HEK293 (cell line): ENCODE measurements around the gene TMEM127.

Source experiments
- CTCF ChIA-PET: fragments of 350-600 bp; formaldehyde crosslinking; extraction: SDS; loops from one replicate; lab custom pipeline; 2021; ENCODE audit warnings: antibody characterized with exemption; lab: Yijun Ruan, JAX
- POLR2A ChIA-PET: fragments of 300-600 bp; formaldehyde crosslinking; extraction: SDS; loops from one replicate; lab custom pipeline; 2020; ENCODE audit warnings: antibody characterized with exemption, inconsistent platforms; lab: Yijun Ruan, JAX
- H3K27ac ChIP-seq: fragments of 200-500 bp; sonication (Bioruptor generic); 2 replicates; pipeline ENCODE4 v1.5.1; 2014; ENCODE audit warnings: low read depth, low read length, control low read depth, inconsistent platforms; ENCODE audit errors: extremely low read depth
- H3K36me3 ChIP-seq, 2 experiments: fragments of 200-500 bp in 1 of 2; sonication (Bioruptor generic) in 1 of 2; 1 replicate in 1 of 2; 2 replicates in 1 of 2; pipeline ENCODE4 v1.5.1; 2014 to 2017; ENCODE audit warnings: inconsistent platforms in 2 of 2, low read length in 2 of 2; ENCODE audit not compliant: control insufficient read depth in 2 of 2, insufficient read depth in 1 of 2
- H3K4me1 ChIP-seq: fragments of 200-500 bp; sonication (Bioruptor generic); 2 replicates; pipeline ENCODE4 v1.5.1; 2014; ENCODE audit warnings: mild to moderate bottlenecking, low read length, inconsistent platforms; ENCODE audit not compliant: control insufficient read depth, insufficient read depth
- H3K4me3 ChIP-seq: 2 replicates; pipeline ENCODE4 v1.5.1; 2011; ENCODE audit warnings: low read depth, mild to moderate bottlenecking, control low read depth, low read length, moderate library complexity
- H3K9me3 ChIP-seq: fragments of 200-500 bp; sonication (Bioruptor generic); 2 replicates; pipeline ENCODE4 v1.5.1; 2014; ENCODE audit warnings: low read depth, low read length, inconsistent platforms; ENCODE audit not compliant: control insufficient read depth, insufficient read depth
- EGR2 ChIP-seq: fragments of 450-650 bp; formaldehyde crosslinking; IDR thresholded peaks from 2 replicates; pipeline ENCODE4 v1.5.1; 2016; ENCODE audit warnings: low read depth, missing biosample characterization, missing genetic modification characterization
- ELK4 ChIP-seq: IDR thresholded peaks from 2 replicates; pipeline ENCODE4 v1.6.1; 2011; ENCODE audit warnings: mild to moderate bottlenecking, low read depth, low read length, borderline replicate concordance
- KLF16 ChIP-seq: fragments of 450-650 bp; formaldehyde crosslinking; IDR thresholded peaks from 2 replicates; pipeline ENCODE4 v1.5.1; 2017; ENCODE audit warnings: missing biosample characterization, missing genetic modification characterization
- PATZ1 ChIP-seq: fragments of 450-650 bp; formaldehyde crosslinking; IDR thresholded peaks from 2 replicates; pipeline ENCODE4 v1.5.1; 2016; ENCODE audit warnings: missing biosample characterization, missing genetic modification characterization
- ZBTB20 ChIP-seq: fragments of 450-650 bp; formaldehyde crosslinking; IDR thresholded peaks from 2 replicates; pipeline ENCODE4 v1.5.1; 2016; ENCODE audit warnings: missing biosample characterization, missing genetic modification characterization
- ZBTB7A ChIP-seq: fragments of 450-650 bp; formaldehyde crosslinking; IDR thresholded peaks from 2 replicates; pipeline ENCODE4 v1.5.1; 2016; ENCODE audit warnings: low read depth, missing biosample characterization, missing genetic modification characterization
- ZEB2 ChIP-seq: fragments of 450-650 bp; formaldehyde crosslinking; IDR thresholded peaks from 2 replicates; pipeline ENCODE4 v1.5.1; 2016; ENCODE audit warnings: missing biosample characterization, missing genetic modification characterization
- ZNF19 ChIP-seq: fragments of 450-650 bp; formaldehyde crosslinking; IDR thresholded peaks from 2 replicates; pipeline ENCODE4; 2016; ENCODE audit warnings: missing biosample characterization, missing genetic modification characterization, low read depth
- ZNF223 ChIP-seq: fragments of 450-650 bp; formaldehyde crosslinking; IDR thresholded peaks from 2 replicates; pipeline ENCODE4 v1.5.1; 2016; ENCODE audit warnings: missing biosample characterization, missing genetic modification characterization
- ZNF23 ChIP-seq: fragments of 450-650 bp; formaldehyde crosslinking; IDR thresholded peaks from 2 replicates; pipeline ENCODE4 v1.5.1; 2016; ENCODE audit warnings: missing biosample characterization, missing genetic modification characterization, borderline replicate concordance
- ZNF239 ChIP-seq: fragments of 450-650 bp; formaldehyde crosslinking; IDR thresholded peaks from 2 replicates; pipeline ENCODE4 v1.5.1; 2016; ENCODE audit warnings: missing biosample characterization, missing genetic modification characterization
- ZNF341 ChIP-seq: fragments of 450-650 bp; formaldehyde crosslinking; IDR thresholded peaks from 2 replicates; pipeline ENCODE4; 2016; ENCODE audit warnings: low read depth, missing biosample characterization, missing genetic modification characterization
- ZNF350 ChIP-seq: fragments of 450-650 bp; formaldehyde crosslinking; IDR thresholded peaks from 2 replicates; pipeline ENCODE4 v1.5.0; 2017; ENCODE audit warnings: missing biosample characterization, mild to moderate bottlenecking, missing genetic modification characterization
- ZNF549 ChIP-seq: fragments of 450-650 bp; IDR thresholded peaks from 2 replicates; pipeline ENCODE4 v1.5.1; 2018; ENCODE audit warnings: missing biosample characterization, missing genetic modification characterization, mild to moderate bottlenecking, inconsistent platforms, moderate library complexity
- ZNF580 ChIP-seq: fragments of 450-650 bp; formaldehyde crosslinking; IDR thresholded peaks from 2 replicates; pipeline ENCODE4 v1.5.1; 2016; ENCODE audit warnings: missing biosample characterization, missing genetic modification characterization
- ZNF639 ChIP-seq: fragments of 450-650 bp; formaldehyde crosslinking; IDR thresholded peaks from 2 replicates; pipeline ENCODE4 v1.5.1; 2016; ENCODE audit warnings: missing biosample characterization, missing genetic modification characterization
- ZNF670 ChIP-seq: fragments of 450-650 bp; formaldehyde crosslinking; IDR thresholded peaks from 2 replicates; pipeline ENCODE4 v1.5.1; 2016; ENCODE audit warnings: missing biosample characterization, missing genetic modification characterization, low read depth
- ZNF692 ChIP-seq: fragments of 450-650 bp; formaldehyde crosslinking; IDR thresholded peaks from 2 replicates; pipeline ENCODE4 v1.5.1; 2016; ENCODE audit warnings: missing biosample characterization, missing genetic modification characterization
- TF ChIP-seq, protein P1 (sequence below): fragments of 450-650 bp; formaldehyde crosslinking; IDR thresholded peaks from 2 replicates; pipeline ENCODE4 v1.5.1; 2016; ENCODE audit warnings: missing biosample characterization, missing genetic modification characterization
- TF ChIP-seq, protein P2 (sequence below): fragments of 450-650 bp; formaldehyde crosslinking; IDR thresholded peaks from 2 replicates; pipeline ENCODE4 v1.5.1; 2016; ENCODE audit warnings: missing biosample characterization, missing genetic modification characterization
- TF ChIP-seq, protein P3 (sequence below): fragments of 450-650 bp; formaldehyde crosslinking; IDR thresholded peaks from 2 replicates; pipeline ENCODE4 v1.5.1; 2017; ENCODE audit warnings: missing biosample characterization, mild to moderate bottlenecking, missing genetic modification characterization, moderate library complexity

Gene TMEM127

GRCh38 chr2:96214554-96214953, 51.2 kb downstream of the TMEM127 start:
- Histone ChIP-seq H3K4me3 (no peak overlapping the region), H3K27ac (no peak overlapping the region), H3K9me3 (no peaks in the 10 kb centered on the region), H3K36me3 (no peaks in the 10 kb centered on the region), H3K4me1 (no peaks in the 10 kb centered on the region)
- TF ChIP-seq KLF16 (tag by site-specific recombination) (no peak), ZEB2 (no peak), ZNF19 (no peak), ZNF223 (tag by site-specific recombination) (no peak), ZNF670 (no peak), ZNF239 (tag by site-specific recombination) (no peak)
- CTCF ChIA-PET = interaction anchor here (1.2 kb wide), 1 partner anchor 45 kb away, joined by 3 read pairs; no protein-coding TSS in a partner anchor
- POLR2A ChIA-PET = no interaction called here

- POLR2A ChIA-PET = interaction anchor here (0.7 kb wide), 1 partner anchor 13 kb away, joined by 3 read pairs; no protein-coding TSS in a partner anchor
- Histone ChIP-seq H3K36me3 (no peaks in the 10 kb centered on the region), H3K27ac (no peak overlapping the region), H3K9me3 (no peaks in the 10 kb centered on the region), H3K4me3 (no peak overlapping the region), H3K4me1 (no peaks in the 10 kb centered on the region)
- TF ChIP-seq ZNF580 (no peak), ZBTB20 (tag by site-specific recombination) (no peak), ELK4 (no peak), ZBTB7A (tag by site-specific recombination) (no peak), ZNF350 (tag by site-specific recombination) (no peak), ZNF341 (no peak)
- TF ChIP-seq, protein P1, sequence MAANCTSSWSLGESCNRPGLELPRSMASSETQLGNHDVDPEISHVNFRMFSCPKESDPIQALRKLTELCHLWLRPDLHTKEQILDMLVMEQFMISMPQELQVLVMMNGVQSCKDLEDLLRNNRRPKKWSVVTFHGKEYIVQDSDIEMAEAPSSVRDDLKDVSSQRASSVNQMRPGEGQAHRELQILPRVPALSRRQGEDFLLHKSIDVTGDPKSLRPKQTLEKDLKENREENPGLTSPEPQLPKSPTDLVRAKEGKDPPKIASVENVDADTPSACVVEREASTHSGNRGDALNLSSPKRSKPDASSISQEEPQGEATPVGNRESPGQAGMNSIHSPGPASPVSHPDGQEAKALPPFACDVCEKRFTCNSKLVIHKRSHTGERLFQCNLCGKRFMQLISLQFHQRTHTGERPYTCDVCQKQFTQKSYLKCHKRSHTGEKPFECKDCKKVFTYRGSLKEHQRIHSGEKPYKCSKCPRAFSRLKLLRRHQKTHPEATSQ (tag by site-specific recombination) = no peak
- TF ChIP-seq, protein P2, sequence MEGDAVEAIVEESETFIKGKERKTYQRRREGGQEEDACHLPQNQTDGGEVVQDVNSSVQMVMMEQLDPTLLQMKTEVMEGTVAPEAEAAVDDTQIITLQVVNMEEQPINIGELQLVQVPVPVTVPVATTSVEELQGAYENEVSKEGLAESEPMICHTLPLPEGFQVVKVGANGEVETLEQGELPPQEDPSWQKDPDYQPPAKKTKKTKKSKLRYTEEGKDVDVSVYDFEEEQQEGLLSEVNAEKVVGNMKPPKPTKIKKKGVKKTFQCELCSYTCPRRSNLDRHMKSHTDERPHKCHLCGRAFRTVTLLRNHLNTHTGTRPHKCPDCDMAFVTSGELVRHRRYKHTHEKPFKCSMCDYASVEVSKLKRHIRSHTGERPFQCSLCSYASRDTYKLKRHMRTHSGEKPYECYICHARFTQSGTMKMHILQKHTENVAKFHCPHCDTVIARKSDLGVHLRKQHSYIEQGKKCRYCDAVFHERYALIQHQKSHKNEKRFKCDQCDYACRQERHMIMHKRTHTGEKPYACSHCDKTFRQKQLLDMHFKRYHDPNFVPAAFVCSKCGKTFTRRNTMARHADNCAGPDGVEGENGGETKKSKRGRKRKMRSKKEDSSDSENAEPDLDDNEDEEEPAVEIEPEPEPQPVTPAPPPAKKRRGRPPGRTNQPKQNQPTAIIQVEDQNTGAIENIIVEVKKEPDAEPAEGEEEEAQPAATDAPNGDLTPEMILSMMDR (tag by site-specific recombination) = no peak
- CTCF ChIA-PET = interaction anchor here (0.8 to 1.2 kb wide), 2 partner anchors 9 to 46 kb away, joined by 3 read pairs; no protein-coding TSS in a partner anchor
Observed at GRCh38 chr2:96213379-96213778, 52.4 kb downstream of the TMEM127 start.

- Histone ChIP-seq H3K27ac (no peak overlapping the region), H3K36me3 (no peaks in the 10 kb centered on the region), H3K4me1 (no peaks in the 10 kb centered on the region), H3K9me3 (no peaks in the 10 kb centered on the region), H3K4me3 (no peak overlapping the region)
- CTCF ChIA-PET = no interaction called here
- POLR2A ChIA-PET = interaction anchor here (0.7 kb wide), 1 partner anchor 12 kb away, joined by 3 read pairs; no protein-coding TSS in a partner anchor
- TF ChIP-seq ZNF549 (tag by site-specific recombination) = no peak
- no peak for TF ChIP-seq PATZ1
- TF ChIP-seq EGR2 = no peak
- TF ChIP-seq ZNF639 (tag by site-specific recombination) = no peak
- no peak for TF ChIP-seq ZNF692 (tag by site-specific recombination)
- no peak for TF ChIP-seq ZNF23 (tag by site-specific recombination)
- TF ChIP-seq, protein P3, sequence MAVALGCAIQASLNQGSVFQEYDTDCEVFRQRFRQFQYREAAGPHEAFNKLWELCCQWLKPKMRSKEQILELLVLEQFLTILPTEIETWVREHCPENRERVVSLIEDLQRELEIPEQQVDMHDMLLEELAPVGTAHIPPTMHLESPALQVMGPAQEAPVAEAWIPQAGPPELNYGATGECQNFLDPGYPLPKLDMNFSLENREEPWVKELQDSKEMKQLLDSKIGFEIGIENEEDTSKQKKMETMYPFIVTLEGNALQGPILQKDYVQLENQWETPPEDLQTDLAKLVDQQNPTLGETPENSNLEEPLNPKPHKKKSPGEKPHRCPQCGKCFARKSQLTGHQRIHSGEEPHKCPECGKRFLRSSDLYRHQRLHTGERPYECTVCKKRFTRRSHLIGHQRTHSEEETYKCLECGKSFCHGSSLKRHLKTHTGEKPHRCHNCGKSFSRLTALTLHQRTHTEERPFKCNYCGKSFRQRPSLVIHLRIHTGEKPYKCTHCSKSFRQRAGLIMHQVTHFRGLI (tag by site-specific recombination) = no peak
Observed at GRCh38 chr2:96212339-96212738, 53.5 kb downstream of the TMEM127 start.
